HS-27A (cell line): ENCODE results near the gene NDUFA6.
"Not testable (repeated sequence)": the region's sequence is repeated elsewhere in the genome, so short reads cannot be mapped to it uniquely, and the experiment has no call there.

Experiments
- DNase-seq: peaks from one replicate; pipeline ENCODE4 v3.0.0-alpha.2; 2012; ENCODE audit warnings: low read depth, missing footprints

The NDUFA6 gene

DNA sequence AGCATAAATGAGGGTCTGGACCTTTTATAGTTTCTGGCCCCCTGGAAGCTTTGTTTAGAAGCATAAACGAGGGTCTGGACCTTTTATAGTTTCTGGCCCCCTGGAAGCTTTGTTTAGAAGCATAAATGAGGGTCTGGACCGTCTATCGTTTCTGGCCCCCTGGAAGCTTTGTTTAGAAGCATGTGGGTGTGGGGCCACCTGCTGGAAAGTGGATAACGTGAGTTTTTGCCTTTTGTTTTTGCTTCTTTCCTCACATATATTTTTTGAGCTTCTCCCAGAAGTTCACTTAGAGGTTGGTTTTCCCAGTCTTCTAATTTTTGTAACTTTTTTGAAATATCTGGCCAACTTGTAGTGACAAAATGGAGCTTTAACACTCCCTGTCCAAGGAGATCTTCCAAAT, 22.2 kb upstream of the NDUFA6 start:
- not testable (repeated sequence) for DNase-seq

- no peak for DNase-seq
These were observed 21.2 kb upstream of the NDUFA6 start for GRCh38 chr22:42111798-42112197.

GRCh38 chr22:42108848-42109247, 18.3 kb upstream of the NDUFA6 start:
- DNase-seq: no peak

DNA sequence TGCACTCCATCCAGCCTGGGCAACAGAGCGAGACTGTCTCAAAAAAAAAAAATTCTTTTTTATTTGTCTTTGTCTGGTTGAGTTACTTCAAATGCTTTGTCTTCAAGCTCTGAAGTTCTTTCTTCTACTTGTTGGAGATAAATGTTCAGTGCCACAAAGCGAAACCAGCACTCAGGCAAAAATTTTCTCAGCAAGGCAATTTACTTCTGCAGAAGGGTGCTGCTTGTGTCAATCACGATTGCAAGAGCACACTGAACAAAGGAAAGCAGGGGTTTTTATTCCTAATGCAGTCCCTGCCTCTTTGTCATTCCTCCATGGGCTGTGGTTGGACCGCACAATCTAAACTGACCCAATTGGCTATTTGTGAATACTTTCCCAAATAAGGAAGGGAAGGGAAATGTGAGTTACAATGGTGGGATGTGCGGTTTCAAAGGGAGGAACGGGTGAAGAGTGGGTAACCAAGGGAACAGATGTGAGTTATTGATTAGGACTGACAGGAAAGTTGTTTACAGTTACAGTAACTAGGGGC, 13.8 kb upstream of the NDUFA6 start:
- DNase-seq: not testable (repeated sequence)

DNA sequence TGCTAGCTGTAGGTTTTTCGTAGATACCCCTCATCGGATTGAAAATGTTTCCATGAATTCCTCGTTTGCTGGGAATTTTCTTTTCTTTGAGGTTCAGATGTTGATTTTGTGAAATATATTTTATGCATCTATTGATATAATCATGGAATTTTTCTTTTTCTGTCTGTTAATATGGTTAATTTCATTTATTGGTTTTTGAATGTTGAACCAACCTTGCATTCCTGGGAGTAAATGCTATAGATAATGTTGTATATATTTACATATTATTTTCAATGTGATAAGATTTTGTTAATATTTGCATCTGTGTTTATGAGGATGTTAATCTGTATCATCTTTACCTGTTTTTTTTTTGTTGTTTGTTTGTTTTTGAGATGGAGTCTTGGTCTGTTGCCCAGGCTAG, 10.6 kb upstream of the NDUFA6 start:
- no peak for DNase-seq

GRCh38 chr22:42091455-42091782, 847 bp upstream of the NDUFA6 start:
- DNase-seq: no peak

DNA sequence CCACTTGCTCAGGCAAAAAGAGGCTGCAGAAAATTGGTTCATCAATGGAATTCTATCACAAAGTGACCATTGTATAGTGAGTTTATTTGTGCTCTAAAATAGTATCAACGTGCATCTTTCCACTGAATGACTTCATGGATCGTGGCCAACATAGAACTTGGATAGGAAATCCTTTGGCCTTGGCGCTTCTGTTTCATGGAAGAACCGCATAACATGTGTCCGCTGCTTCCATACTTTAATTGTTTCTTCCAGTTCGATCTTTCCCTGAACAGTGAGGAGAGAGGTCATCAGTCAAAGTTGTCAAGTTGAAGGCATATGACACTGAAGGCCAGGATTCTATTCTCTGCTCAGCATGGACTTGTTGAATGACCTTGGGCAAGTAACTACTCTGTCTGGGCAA, 4.5 kb downstream of the NDUFA6 start:
- no peak for DNase-seq

GRCh38 chr22:42084874-42085273, 5.7 kb downstream of the NDUFA6 start:
- DNase-seq: no peak

GRCh38 chr22:42083119-42083518, 7.5 kb downstream of the NDUFA6 start:
- DNase-seq: no peak

- no peak for DNase-seq
These were observed 10.3 kb downstream of the NDUFA6 start for GRCh38 chr22:42080287-42080686.

DNA sequence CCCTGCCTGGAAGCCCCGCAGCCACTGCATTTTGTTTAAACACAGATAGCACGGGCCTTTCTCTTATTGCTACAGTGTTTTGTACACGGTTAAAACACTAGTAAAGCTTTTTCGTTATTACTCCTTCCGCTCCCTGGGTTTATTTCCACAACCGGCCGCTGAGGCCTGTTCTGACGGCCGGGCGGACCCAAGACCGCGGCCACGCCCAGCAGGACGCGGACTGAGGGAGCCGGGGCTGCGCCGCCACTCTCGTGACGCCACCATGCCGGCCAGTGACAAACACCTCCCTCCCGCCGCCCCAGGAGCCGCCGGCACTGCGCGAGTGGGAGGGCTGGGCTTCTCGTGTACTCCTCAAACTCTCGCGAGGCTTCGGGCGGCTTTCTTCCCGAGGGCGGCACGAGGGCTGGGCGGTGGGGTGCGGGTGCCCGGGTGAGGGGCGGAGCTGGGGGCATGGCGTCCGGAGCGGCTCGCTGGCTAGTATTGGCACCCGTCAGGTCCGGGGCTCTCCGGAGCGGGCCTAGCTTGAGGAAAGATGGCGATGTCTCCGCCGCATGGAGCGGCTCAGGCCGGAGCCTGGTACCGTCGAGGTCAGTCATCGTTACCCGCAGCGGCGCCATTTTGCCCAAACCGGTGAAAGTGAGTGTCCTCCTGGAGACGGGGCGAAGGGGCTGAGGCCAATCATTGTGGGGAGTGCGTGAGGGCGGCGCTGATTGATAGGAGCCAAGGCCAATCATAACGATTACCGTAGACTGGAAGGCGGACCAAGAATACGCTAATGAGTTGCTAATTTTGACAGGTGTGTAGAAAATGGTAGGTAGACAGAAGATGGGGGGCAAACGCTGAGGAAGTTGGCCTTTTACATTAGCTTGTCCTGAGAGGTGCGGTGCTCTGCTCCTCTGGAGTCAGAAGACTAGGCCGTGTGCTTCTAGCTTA, 11.0 kb downstream of the NDUFA6 start, which contains the start of gene SMDT1:
Gene SMDT1 (plus strand): TSS at position 382 of the 933 bp plus-strand sequence. CDS start 69 bp downstream, at position 451.
- DNase-seq: peak; percentile 92

DNA sequence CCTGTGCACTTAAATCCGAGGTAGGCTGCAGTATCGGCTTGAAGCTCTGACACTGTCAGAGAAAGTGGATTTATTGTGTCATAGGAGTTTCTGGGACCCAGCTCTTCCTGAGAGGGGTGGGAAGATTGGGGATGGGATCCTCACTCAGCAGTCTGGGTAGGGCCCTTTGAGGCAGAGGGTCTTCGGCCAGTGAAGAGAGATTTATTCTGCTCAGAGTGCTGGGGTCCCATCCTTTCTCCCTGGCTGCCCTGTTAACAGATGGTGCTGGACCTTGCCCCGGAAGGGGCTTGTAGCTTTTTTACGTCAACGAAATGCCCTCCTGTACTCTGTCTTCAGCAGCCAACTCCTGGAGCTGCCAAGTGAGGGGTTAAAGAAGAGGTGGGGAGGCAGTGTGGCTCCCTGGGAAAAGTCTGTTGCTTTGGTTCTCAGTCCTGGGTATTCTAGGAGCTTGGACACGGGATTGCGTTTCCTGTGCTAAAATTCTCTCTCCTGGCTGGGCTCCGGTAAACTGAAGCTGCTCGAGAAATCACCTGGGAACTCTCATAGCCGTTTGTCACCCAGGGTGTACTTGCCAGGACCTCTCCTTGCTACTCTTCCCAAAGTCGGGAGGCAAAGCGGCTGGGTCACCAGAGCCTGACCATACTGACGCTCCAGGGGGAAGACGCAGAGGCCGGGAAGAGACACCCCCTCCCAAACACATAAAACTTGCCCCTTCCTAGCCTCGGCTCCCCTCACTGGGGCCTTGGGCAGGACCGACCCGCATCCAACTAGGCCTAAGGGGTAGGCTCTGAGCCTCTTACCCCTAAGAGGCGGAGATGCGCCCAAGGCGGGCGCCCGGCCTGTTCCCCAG, 11.9 kb downstream of the NDUFA6 start:
- DNase-seq: no peak

GRCh38 chr22:42077486-42078125, 13.0 kb downstream of the NDUFA6 start:
- no peak for DNase-seq

- DNase-seq: no peak
These were observed 13.6 kb downstream of the NDUFA6 start for GRCh38 chr22:42076764-42077485.

GRCh38 chr22:42074846-42075676, 15.5 kb downstream of the NDUFA6 start:
- DNase-seq: no peak

DNA sequence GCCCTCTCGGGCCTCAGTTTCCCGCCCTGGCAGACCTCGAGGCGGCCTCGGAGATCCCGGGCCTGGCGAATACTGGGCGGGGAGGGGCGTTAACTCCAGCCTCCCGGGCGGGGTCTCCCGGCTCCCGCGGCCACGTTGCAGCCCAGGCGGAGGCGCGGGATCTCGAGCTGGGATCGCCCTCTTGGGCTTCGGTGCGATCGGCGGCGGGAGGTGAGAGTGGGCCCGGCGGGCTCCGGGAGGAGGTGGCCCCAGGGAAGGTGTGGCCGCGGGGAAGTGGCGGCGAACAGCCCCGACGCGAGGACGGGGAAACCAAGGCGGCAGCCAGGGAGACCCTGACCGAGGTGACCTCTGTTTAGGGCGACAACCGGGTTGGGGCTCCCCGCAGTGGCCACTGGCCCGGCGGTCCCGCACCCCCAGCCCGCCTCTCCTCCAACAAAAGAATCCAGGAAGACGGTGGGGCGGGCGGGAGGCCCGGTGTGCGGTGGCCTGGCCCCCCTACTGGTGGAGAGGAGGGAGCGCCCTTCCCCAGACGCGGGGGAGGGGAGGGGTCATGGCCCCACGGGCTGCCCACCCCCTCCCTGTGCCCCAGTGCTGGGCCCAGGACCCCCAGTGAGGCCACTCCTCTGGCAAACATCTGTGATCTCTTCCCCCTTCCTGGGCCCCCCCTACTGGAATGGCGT, 16.3 kb downstream of the NDUFA6 start, which contains the start of gene PHETA2:
Gene PHETA2 (plus strand): TSS at position 117 of the 680 bp plus-strand sequence. CDS start 3,046 bp downstream, outside the sequence.
- no peak for DNase-seq

DNA sequence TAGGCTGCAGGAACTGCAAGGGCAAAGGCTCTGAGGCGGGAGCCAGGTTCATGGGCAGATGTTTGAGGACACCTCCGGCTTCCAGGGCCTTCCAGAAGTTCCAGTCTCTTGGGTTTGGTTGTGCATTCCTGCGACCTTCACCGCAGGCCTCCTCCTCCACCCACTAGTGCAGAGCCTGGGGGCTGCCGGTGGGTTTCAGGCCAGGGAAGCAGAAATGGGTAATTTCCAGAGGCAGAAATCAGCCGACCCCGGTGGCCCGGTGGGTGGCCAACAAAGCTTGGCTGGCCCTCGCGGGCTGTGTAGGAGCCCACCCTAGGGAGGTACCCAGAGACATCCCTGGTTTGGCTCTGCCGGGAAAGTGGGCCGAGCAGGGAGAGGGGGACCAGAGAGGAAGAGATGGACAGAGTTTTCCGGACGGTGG, 16.9 kb downstream of the NDUFA6 start:
- DNase-seq: no peak

- no peak for DNase-seq
These were observed 17.8 kb downstream of the NDUFA6 start for GRCh38 chr22:42072606-42073330.

DNA sequence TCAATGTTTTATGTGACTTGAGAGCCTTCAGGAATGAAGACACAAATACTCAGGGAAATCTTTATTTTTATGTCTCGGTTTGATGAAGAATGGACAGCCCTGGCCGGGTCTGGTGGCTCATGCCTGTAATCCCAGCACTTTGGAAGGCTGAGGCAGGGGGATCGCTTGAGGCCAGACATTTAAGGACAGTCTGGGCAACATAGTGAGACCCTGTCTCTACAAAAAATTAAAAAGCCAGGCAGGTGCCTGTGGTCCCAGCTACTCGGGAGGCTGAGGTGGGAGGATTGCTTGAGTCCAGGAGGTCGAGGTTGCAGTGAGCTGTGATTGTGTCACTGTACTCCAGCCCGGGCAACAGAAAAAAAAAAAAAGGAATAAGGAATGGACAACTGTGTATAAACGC, 19.1 kb downstream of the NDUFA6 start:
- DNase-seq: not testable (repeated sequence)
